Lung (tissue), 12 donors: ENCODE data around the gene AIRE. TPM values are rescaled to one million over a fixed set of nuclear protein-coding genes. Genes with fewer than 3 reads are reported as not detected.

Source experiments
- ATAC-seq: fragments of 200-7000 bp; cut with Tn5 transposase; one replicate; pipeline ENCODE4 v1.9.1; 2020; ENCODE audit warnings: moderate number of reproducible peaks; ENCODE audit not compliant: insufficient read depth, low FRiP score
- DNase-seq, 3 donors: peaks; one replicate each; pipeline ENCODE4 v3.0.0-alpha.2; 2013 to 2017
- H3K27ac ChIP-seq, 2 donors: one replicate each; pipeline ENCODE4 v1.5.1; 2013; ENCODE audit warnings: mild to moderate bottlenecking in 2 of 2, moderate library complexity in 2 of 2, control low read depth in 1 of 2, inconsistent platforms in 1 of 2, low read depth in 1 of 2, low read length in 1 of 2
- H3K27me3 ChIP-seq, 3 donors: one replicate each; pipeline ENCODE4 v1.5.1; 2013; ENCODE audit warnings: low read length in 2 of 3; ENCODE audit not compliant: control insufficient read depth in 3 of 3, insufficient read depth in 3 of 3
- H3K36me3 ChIP-seq, 4 donors: one replicate each; pipeline ENCODE4 v1.5.1; 2013; ENCODE audit warnings: low read length in 4 of 4, mild to moderate bottlenecking in 1 of 4, moderate library complexity in 1 of 4; ENCODE audit not compliant: control insufficient read depth in 4 of 4, insufficient read depth in 4 of 4
- H3K4me1 ChIP-seq, 5 donors: one replicate each; pipeline ENCODE4 v1.5.1; 2013; ENCODE audit warnings: low read length in 5 of 5, mild to moderate bottlenecking in 2 of 5, moderate library complexity in 1 of 5; ENCODE audit not compliant: control insufficient read depth in 5 of 5, insufficient read depth in 5 of 5
- H3K4me3 ChIP-seq: one replicate; pipeline ENCODE4 v1.5.1; 2013; ENCODE audit warnings: mild to moderate bottlenecking, control low read depth, moderate library complexity
- H3K9ac ChIP-seq, 2 donors: one replicate each; pipeline ENCODE4 v1.5.1; 2013; ENCODE audit warnings: low read length in 2 of 2, control low read depth in 1 of 2; ENCODE audit not compliant: insufficient read depth in 1 of 2
- H3K9me3 ChIP-seq, 4 donors: one replicate each; pipeline ENCODE4 v1.5.1; 2013; ENCODE audit warnings: low read length in 3 of 4, mild to moderate bottlenecking in 1 of 4, moderate library complexity in 1 of 4; ENCODE audit not compliant: control insufficient read depth in 4 of 4, insufficient read depth in 3 of 4
- WGBS, 2 donors: extraction: QIAGEN DNeasy Blood & Tissue Kit; methylation state at CpG; one replicate each; pipeline ENCODE4 v1.1.7; 2013; 5-methylcytosine and 5-hydroxymethylcytosine counted together
- polyA plus RNA-seq, 2 donors: library from polyadenylated mRNA; stranded (reverse); fragments of 200-250 nt; gene quantifications; one replicate each; pipeline ENCODE4 v1.2.1, GENCODE V29; 2013
- total RNA-seq, 2 donors: library from RNA; depleted of rRNA in 1 of 2; stranded (reverse); fragments of >200 nt in 1 of 2; gene quantifications; one replicate each; pipeline ENCODE4 v1.2.1, GENCODE V29; 2014 to 2021
- TF ChIP-seq, protein P1 (sequence below): IDR thresholded peaks from 2 replicates; pipeline ENCODE4 v1.5.1; 2012; ENCODE audit warnings: mild to moderate bottlenecking; ENCODE audit errors: control extremely low read depth, extremely low read depth
- donor health status: control.
- donor health status: control.
- donor health status: Bipolar disorder and iron deficiency.
- donor health status: healthy.
- donor health status: DM: yes; HTN: yes; CAD: no.

The AIRE gene
- total and polyA plus RNA-seq, 4 donors = 0.37 TPM; not detected in 3

DNA sequence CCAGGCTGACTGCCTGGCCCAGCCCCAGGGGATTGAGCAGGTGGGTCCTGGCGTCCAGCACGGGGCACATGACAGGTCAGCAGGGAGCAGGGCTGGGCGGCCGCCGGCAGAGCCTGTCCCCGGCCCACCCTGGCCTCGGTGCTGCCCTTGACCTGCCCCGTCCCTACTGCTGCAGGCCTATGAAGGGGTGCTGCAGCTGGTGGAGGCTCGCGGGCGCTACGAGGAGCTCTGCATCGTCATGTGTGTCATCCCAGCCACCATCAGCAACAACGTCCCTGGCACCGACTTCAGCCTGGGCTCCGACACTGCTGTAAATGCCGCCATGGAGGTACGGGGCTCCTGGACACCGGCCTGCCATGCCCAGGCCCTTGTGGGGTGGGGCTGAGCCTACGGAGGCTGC lies 37.9 kb downstream of the AIRE start:
- H3K27ac ChIP-seq = no peak overlapping the region
- TF ChIP-seq, protein P1, sequence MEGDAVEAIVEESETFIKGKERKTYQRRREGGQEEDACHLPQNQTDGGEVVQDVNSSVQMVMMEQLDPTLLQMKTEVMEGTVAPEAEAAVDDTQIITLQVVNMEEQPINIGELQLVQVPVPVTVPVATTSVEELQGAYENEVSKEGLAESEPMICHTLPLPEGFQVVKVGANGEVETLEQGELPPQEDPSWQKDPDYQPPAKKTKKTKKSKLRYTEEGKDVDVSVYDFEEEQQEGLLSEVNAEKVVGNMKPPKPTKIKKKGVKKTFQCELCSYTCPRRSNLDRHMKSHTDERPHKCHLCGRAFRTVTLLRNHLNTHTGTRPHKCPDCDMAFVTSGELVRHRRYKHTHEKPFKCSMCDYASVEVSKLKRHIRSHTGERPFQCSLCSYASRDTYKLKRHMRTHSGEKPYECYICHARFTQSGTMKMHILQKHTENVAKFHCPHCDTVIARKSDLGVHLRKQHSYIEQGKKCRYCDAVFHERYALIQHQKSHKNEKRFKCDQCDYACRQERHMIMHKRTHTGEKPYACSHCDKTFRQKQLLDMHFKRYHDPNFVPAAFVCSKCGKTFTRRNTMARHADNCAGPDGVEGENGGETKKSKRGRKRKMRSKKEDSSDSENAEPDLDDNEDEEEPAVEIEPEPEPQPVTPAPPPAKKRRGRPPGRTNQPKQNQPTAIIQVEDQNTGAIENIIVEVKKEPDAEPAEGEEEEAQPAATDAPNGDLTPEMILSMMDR = no peak
- no peak overlapping the region for H3K9ac ChIP-seq
- DNase-seq = no peak
- no peak for ATAC-seq
- peaks cover 0 to 81% (median 12%) of the 10 kb centered on the region in 4 donors for H3K36me3 ChIP-seq
- WGBS, 2 donors = 91 to 93% methylated on average over 20 of the region's 20 CpGs
- H3K4me3 ChIP-seq = no peak overlapping the region
- H3K9me3 ChIP-seq = no peaks in the 10 kb centered on the region
- H3K4me1 ChIP-seq = no peaks in the 10 kb centered on the region
- H3K27me3 ChIP-seq = no peaks in the 10 kb centered on the region

DNA sequence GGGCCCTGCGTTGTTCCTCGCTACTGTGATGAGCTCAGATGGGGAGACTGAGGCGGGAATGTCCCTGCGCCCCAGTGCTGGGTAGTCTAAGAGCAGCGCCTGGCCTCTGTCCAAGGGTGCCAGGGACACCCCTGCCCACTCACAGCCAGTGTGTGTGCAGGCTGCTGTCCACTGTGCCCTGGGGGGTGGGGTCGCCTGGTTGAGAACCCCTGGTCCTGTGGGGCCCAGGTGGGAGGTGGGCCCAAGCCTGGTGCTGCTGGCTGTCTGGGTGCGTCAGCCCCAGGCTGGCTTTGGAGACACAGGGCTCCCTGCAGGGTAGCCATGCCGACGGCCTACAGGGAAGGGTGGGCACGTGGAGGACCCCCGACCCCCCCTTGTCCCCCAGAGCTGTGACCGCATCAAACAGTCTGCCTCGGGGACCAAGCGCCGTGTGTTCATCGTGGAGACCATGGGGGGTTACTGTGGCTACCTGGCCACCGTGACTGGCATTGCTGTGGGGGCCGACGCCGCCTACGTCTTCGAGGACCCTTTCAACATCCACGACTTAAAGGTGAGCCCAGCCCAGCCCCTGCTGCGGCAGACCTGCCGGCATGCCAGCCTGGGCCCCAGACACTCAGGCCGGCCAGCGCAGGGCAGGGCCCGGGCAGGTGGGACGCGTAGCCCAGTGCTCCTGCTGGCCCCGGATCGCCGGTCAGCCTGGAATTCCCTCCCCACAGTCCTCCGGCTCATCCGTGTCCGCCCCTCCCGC lies 38.6 kb downstream of the AIRE start:
- no peak overlapping the region for H3K9ac ChIP-seq
- DNase-seq (no peak), ATAC-seq (no peak)
- H3K9me3 ChIP-seq = no peaks in the 10 kb centered on the region
- TF ChIP-seq, protein P1 = no peak
- no peaks in the 10 kb centered on the region for H3K4me1 ChIP-seq
- no peak overlapping the region for H3K4me3 ChIP-seq
- H3K27me3 ChIP-seq = no peaks in the 10 kb centered on the region
- H3K27ac ChIP-seq = no peak overlapping the region
- 96 to 97% methylated on average over 37 of the region's 37 CpGs for WGBS, 2 donors
- H3K36me3 ChIP-seq = peaks cover 0 to 77% (median 12%) of the 10 kb centered on the region in 4 donors

DNA sequence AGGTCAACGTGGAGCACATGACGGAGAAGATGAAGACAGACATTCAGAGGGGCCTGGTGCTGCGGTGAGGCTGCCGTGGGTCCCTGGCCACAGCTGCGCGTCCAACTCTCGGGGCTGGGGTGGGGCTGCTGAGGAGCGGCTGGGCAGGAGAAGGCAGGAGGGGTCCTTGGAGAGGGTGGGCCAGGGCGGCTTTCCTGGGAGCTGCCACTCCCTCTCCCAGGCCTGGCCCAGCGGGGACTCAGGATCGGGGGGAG lies 39.1 kb downstream of the AIRE start:
- no peak for ATAC-seq
- WGBS, 2 donors = 94 to 97% methylated on average over 11 of the region's 11 CpGs
- Histone ChIP-seq H3K9me3 (no peaks in the 10 kb centered on the region), H3K27ac (no peak overlapping the region), H3K27me3 (no peaks in the 10 kb centered on the region), H3K9ac (no peak overlapping the region), H3K4me1 (no peaks in the 10 kb centered on the region), H3K4me3 (no peak overlapping the region), H3K36me3 (peaks cover 0 to 76% (median 9%) of the 10 kb centered on the region in 4 donors)
- DNase-seq = no peak
- TF ChIP-seq, protein P1 = no peak
